NT2/D1 (cell line): ENCODE results near the gene BIRC6.

Source experiments
- YY1 ChIP-seq: IDR thresholded peaks from 2 replicates; pipeline ENCODE4 v1.6.1; 2011; ENCODE audit not compliant: insufficient read length, insufficient read depth
- ZNF274 ChIP-seq: IDR thresholded peaks from 2 replicates; pipeline ENCODE4 v1.6.1; 2011; ENCODE audit warnings: mild to moderate bottlenecking, low read depth, low read length

GRCh38 chr2:32330136-32330535 is 26.7 kb upstream of the BIRC6 start:
- TF ChIP-seq YY1 = no peak
- no peak for TF ChIP-seq ZNF274
